Bronchial epithelial cell (primary cell): Measurements from ENCODE around the gene NLK. TPM values are rescaled to one million over a fixed set of nuclear protein-coding genes. Genes with fewer than 3 reads are reported as not detected.
"Not testable (repeated sequence)": the region's sequence is repeated elsewhere in the genome, so short reads cannot be mapped to it uniquely, and the experiment has no call there.

ENCODE experiments used
- DNase-seq: peaks from one replicate; pipeline ENCODE4 v3.0.0-alpha.2; 2010; ENCODE audit warnings: low read depth
- FAIRE-seq: peaks from 2 replicates; lab custom pipeline; 2011; peaks lifted over from hg19 to GRCh38; lab: Jason Lieb, UNC
- H3K27me3 ChIP-seq: 2 replicates; pipeline ENCODE4 v1.5.1; 2011; ENCODE audit warnings: low read length; ENCODE audit not compliant: control insufficient read depth, insufficient read depth
- H3K36me3 ChIP-seq: 2 replicates; pipeline ENCODE4 v1.5.1; 2011; ENCODE audit warnings: low read length; ENCODE audit not compliant: control insufficient read depth, insufficient read depth
- H3K4me3 ChIP-seq: 2 replicates; pipeline ENCODE4 v1.5.1; 2011; ENCODE audit warnings: mild to moderate bottlenecking, low read depth, low read length, control low read depth
- total RNA-seq: library from RNA; depleted of rRNA; stranded (reverse); fragments of >200 nt; gene quantifications from 2 replicates; pipeline ENCODE4 v1.2.1, GENCODE V29; 2014
- TF ChIP-seq, protein P1 (sequence below): IDR thresholded peaks from 2 replicates; pipeline ENCODE4 v1.5.1; 2011; ENCODE audit warnings: mild to moderate bottlenecking, moderate library complexity, low read length, control low read depth, inconsistent platforms; ENCODE audit not compliant: insufficient read depth, severe bottlenecking

Gene NLK
- total RNA-seq, 1 donor from 2014 or later = 11.3 TPM

DNA sequence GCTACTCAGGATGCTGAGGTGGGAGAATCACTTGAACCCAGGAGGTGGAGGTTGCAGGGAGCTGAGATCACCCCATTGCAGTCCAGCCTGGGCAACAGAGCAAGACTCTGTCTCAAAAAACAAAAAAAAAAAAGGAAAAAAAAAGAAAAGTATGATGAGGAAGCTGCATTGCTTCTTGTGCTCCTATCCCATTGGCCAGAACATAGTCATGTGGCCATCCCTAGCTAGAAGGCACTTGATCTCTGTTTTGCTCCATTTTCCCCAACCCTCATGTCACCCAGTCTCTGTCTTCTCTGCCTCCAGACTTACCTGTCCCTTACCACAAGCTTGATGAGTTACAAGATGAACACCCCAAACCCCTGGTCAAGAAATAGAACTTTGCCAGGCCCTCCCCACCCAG, 163.8 kb downstream of the NLK start:
- Histone ChIP-seq H3K4me3 (no peak overlapping the region), H3K36me3 (no peaks in the 10 kb centered on the region), H3K27me3 (no peaks in the 10 kb centered on the region)
- TF ChIP-seq, protein P1, sequence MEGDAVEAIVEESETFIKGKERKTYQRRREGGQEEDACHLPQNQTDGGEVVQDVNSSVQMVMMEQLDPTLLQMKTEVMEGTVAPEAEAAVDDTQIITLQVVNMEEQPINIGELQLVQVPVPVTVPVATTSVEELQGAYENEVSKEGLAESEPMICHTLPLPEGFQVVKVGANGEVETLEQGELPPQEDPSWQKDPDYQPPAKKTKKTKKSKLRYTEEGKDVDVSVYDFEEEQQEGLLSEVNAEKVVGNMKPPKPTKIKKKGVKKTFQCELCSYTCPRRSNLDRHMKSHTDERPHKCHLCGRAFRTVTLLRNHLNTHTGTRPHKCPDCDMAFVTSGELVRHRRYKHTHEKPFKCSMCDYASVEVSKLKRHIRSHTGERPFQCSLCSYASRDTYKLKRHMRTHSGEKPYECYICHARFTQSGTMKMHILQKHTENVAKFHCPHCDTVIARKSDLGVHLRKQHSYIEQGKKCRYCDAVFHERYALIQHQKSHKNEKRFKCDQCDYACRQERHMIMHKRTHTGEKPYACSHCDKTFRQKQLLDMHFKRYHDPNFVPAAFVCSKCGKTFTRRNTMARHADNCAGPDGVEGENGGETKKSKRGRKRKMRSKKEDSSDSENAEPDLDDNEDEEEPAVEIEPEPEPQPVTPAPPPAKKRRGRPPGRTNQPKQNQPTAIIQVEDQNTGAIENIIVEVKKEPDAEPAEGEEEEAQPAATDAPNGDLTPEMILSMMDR = no peak
- FAIRE-seq (peak; percentile 23), DNase-seq (no peak)

DNA sequence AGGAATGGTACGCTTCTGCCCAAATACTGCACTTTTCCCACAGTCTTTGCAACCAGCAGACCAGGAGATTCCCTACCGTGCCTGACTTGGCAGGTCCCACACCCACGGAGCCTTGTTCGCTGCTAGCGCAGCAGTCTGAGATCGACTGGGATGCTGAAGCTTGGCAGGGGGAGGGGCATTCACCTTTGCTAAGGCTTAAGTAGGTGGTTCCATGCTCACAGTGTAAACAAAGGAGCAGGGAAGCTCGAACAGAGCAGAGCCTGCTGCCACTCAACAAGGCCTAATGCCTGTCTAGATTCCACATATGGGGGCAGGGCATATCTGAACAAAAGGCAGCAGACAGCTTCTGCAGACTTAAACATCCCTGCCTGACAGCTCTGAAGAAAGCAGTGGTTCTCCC, 169.3 kb downstream of the NLK start:
- Histone ChIP-seq H3K36me3 (no peaks in the 10 kb centered on the region), H3K27me3 (no peaks in the 10 kb centered on the region), H3K4me3 (no peak overlapping the region)
- DNase-seq (no peak), FAIRE-seq (no peak)
- TF ChIP-seq, protein P1 = no peak

DNA sequence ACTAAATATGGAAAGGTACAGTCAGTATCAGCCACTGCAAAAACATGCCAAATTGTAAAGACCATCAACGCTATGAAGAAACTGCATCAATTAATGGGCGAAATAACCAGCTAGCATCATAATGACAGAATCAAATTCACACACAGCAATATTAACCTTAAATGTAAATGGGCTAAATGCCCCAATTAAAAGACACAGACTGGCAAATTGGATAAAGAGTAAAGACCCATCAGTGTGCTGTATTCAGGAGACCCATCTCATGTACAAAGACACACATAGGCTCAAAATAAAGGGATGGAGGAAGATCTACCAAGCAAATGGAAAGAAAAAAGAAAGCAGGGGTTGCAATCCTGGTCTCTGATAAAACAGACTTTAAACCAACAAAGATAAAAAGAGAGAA, 171.1 kb downstream of the NLK start:
- FAIRE-seq, DNase-seq, H3K27me3 ChIP-seq, H3K36me3 ChIP-seq, H3K4me3 ChIP-seq: not testable (repeated sequence)

DNA sequence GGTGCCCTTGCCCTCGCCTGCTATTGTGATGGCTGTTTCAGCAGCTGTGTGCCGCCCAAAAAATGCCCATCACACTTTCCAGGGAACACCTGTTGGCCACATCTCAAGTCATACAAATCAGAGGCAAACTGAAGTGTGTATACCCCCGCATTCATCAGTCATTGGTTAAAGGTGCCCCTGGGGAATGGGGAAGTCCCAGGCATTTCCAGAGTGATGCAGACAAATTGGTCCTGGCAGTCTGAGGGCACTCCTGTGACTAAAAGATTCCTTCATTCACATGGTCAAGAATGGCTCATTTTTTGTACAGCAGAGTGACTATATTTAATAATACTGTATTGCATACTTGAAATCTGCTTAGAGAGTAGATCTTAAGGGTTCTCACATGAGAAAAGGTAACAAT, 173.6 kb downstream of the NLK start:
- H3K27me3 ChIP-seq = no peaks in the 10 kb centered on the region

DNA sequence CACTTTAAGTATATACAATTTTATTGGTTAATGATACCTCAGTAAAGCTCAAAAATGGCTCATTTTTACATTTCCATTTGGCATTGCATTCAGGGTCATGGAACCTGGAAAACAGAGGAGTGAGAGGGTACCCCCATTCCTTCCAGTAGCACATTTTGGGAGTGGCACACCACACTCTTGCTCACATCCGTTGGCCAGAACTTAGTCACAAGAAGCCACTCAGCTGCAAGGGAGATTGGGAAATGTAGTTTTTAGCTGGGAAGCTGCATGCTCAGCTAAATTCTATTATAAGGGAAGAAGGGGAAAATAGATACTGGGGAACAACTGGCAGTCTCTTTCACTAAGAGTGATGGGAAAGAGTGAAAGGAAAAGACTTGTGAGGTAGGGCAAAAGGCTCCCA, 174.1 kb downstream of the NLK start:
- H3K27me3 ChIP-seq = no peaks in the 10 kb centered on the region
- peak; percentile 80 for DNase-seq
- FAIRE-seq = no peak
- TF ChIP-seq, protein P1 = no peak
- no peaks in the 10 kb centered on the region for H3K36me3 ChIP-seq
- H3K4me3 ChIP-seq = no peak overlapping the region

More for the DNA sequence above, 173.6 kb downstream of the NLK start:
- TF ChIP-seq, protein P1 = no peak
- no peak for DNase-seq
- no peak for FAIRE-seq
- Histone ChIP-seq H3K36me3 (no peaks in the 10 kb centered on the region), H3K4me3 (no peak overlapping the region)

DNA sequence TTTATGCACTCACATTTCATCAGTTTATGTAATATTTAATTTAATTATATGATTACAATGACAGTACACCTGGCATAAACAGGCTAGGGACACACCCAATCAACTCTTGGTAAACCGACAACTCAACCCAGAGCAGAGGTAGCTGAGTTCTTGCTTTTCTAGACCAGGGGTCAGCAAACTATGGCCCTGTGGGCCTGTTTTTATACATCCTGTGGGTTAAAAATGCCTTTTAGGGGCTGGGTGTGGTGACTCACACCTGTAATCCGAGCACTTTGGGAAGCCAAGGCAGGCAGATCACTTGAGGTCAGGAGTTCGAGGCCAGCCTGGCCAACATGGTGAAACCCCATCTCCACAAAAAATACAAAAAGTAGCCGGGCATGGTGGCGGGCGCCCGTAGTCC, 177.3 kb downstream of the NLK start:
- no peak overlapping the region for H3K4me3 ChIP-seq
- FAIRE-seq (no peak), DNase-seq (no peak)
- H3K36me3 ChIP-seq = no peaks in the 10 kb centered on the region
- TF ChIP-seq, protein P1 = no peak
- H3K27me3 ChIP-seq = no peaks in the 10 kb centered on the region
